Keratinocyte (primary cell): ENCODE results near the gene SMC4.

Experiments
- EZH2 ChIP-seq: IDR thresholded peaks from one replicate; pipeline ENCODE4 v1.6.1; 2012; ENCODE audit warnings: inconsistent platforms, mild to moderate bottlenecking, low read length, moderate library complexity
- TF ChIP-seq, protein P1 (sequence below), 3 experiments: IDR thresholded peaks in 1 of 3; conservative IDR thresholded peaks in 1 of 3; optimal IDR thresholded peaks in 1 of 3; 2 replicates in 2 of 3; 3 replicates in 1 of 3; pipeline versions ENCODE3 to v1.5.1; 2011; ENCODE audit warnings: low read length in 3 of 3, mild to moderate bottlenecking in 3 of 3, moderate library complexity in 2 of 3, control low read depth in 1 of 3, inconsistent platforms in 1 of 3; ENCODE audit not compliant: insufficient read depth in 2 of 3; ENCODE audit errors: extremely low read depth in 1 of 3

DNA sequence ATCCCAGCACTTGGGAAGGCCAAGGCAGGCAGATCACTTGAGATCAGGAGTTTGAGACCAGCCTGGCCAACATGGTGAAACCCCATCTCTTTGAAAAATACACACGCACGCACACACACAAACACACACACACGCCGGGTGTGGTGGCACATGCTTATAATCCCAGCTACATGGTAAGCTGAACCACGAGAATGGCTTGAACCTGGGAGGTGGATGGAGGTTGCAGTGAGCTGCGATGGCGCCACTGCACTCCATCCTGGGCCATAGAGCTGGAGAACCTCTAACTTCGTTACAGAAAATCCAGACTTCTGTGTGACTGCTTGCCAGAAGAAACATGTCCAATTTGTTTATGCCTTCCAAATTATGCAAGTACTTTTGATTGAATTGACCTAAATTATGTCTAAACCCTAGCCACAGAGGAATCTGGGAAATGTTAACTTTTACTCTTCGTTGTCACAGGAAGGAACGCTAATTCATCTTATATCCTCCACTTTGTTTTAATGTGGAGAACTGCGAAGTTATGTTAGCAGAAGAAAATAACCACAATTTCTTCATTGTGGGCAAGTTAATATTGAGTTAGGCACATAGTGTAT is 28.5 kb downstream of the SMC4 start:
- TF ChIP-seq, protein P1, sequence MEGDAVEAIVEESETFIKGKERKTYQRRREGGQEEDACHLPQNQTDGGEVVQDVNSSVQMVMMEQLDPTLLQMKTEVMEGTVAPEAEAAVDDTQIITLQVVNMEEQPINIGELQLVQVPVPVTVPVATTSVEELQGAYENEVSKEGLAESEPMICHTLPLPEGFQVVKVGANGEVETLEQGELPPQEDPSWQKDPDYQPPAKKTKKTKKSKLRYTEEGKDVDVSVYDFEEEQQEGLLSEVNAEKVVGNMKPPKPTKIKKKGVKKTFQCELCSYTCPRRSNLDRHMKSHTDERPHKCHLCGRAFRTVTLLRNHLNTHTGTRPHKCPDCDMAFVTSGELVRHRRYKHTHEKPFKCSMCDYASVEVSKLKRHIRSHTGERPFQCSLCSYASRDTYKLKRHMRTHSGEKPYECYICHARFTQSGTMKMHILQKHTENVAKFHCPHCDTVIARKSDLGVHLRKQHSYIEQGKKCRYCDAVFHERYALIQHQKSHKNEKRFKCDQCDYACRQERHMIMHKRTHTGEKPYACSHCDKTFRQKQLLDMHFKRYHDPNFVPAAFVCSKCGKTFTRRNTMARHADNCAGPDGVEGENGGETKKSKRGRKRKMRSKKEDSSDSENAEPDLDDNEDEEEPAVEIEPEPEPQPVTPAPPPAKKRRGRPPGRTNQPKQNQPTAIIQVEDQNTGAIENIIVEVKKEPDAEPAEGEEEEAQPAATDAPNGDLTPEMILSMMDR (optimal IDR thresholded peaks at IDR 0.05 in 1 of 3, IDR thresholded peaks at IDR 0.05 in 1 of 3, conservative IDR thresholded peaks at IDR 0.05 in 1 of 3; ENCODE audit: extremely low read depth in 1 of 3, insufficient read depth in 2 of 3, low read length in 3 of 3): no peak
- TF ChIP-seq EZH2: no peak
